ENCODE results near the gene PRDM16. TPM values are rescaled to one million over a fixed set of nuclear protein-coding genes. Genes with fewer than 3 reads are reported as not detected.

The PRDM16 gene
- total RNA-seq, 1 donor from 2014 or later = 0.43 TPM

- no peak for DNase-seq (ENCODE audit: low read depth)
- peaks cover 10% of the 10 kb centered on the region for H3K9me3 ChIP-seq (ENCODE audit: insufficient read depth, low read depth, low read length)
Measured at GRCh38 chr1:3022511-3022973, 46.5 kb upstream of the PRDM16 start.

GRCh38 chr1:3022976-3023375 is 46.0 kb upstream of the PRDM16 start:
- FAIRE-seq (no peak), DNase-seq (ENCODE audit: low read depth) (no peak)
- peaks cover 2% of the 10 kb centered on the region for H3K9me3 Mint-ChIP-seq (ENCODE audit: unreplicated experiment)
- H3K27ac Mint-ChIP-seq (ENCODE audit: unreplicated experiment) = no peak overlapping the region
- Histone ChIP-seq H3K4me1 (ENCODE audit: insufficient read depth, low read length) (no peaks in the 10 kb centered on the region), H3K27ac (ENCODE audit: low read depth, low read length) (no peak overlapping the region), H4K20me1 (ENCODE audit: insufficient read depth, low read length) (no peaks in the 10 kb centered on the region), H3K4me2 (ENCODE audit: low read length) (no peak overlapping the region), H3K9ac (ENCODE audit: low read length) (no peak overlapping the region), H3K27me3 (ENCODE audit: insufficient read depth, low read length) (no peaks in the 10 kb centered on the region), H3K4me3 (ENCODE audit: insufficient read depth, low read depth, low read length) (no peak overlapping the region), H3K9me3 (ENCODE audit: insufficient read depth, low read depth, low read length) (peaks cover 10% of the 10 kb centered on the region), H2AFZ (ENCODE audit: low read depth, low read length) (no peak overlapping the region), H3K79me2 (ENCODE audit: insufficient read depth, low read length) (no peaks in the 10 kb centered on the region), H3K36me3 (ENCODE audit: insufficient read depth, low read length) (no peaks in the 10 kb centered on the region)
- H3K4me1 Mint-ChIP-seq (ENCODE audit: low read depth, unreplicated experiment) = no peaks in the 10 kb centered on the region
- TF ChIP-seq CTCF (IDR thresholded peaks at IDR 0.05; ENCODE audit: insufficient read depth, low read depth, low read length) (no peak), EZH2 (IDR thresholded peaks at IDR 0.05; ENCODE audit: insufficient read depth, low read length) (no peak)
- no peak overlapping the region for H3K4me3 Mint-ChIP-seq (ENCODE audit: unreplicated experiment)
- no peaks in the 10 kb centered on the region for H3K36me3 Mint-ChIP-seq (ENCODE audit: low read depth, unreplicated experiment)
- H3K27me3 Mint-ChIP-seq (ENCODE audit: low read depth, unreplicated experiment) = peaks cover 27% of the 10 kb centered on the region

More at GRCh38 chr1:3022511-3022973, 46.5 kb upstream of the PRDM16 start:
- FAIRE-seq = no peak
- no peak overlapping the region for H3K27ac ChIP-seq (ENCODE audit: low read depth, low read length)
- H2AFZ ChIP-seq (ENCODE audit: low read depth, low read length) = no peak overlapping the region
- H3K27ac Mint-ChIP-seq (ENCODE audit: unreplicated experiment) = no peak overlapping the region
- no peak overlapping the region for H3K4me3 ChIP-seq (ENCODE audit: insufficient read depth, low read depth, low read length)
- no peaks in the 10 kb centered on the region for H3K4me1 Mint-ChIP-seq (ENCODE audit: low read depth, unreplicated experiment)
- no peak overlapping the region for H3K9ac ChIP-seq (ENCODE audit: low read length)
- H3K4me2 ChIP-seq (ENCODE audit: low read length) = no peak overlapping the region
- H3K4me1 ChIP-seq (ENCODE audit: insufficient read depth, low read length) = no peaks in the 10 kb centered on the region
- peaks cover 27% of the 10 kb centered on the region for H3K27me3 Mint-ChIP-seq (ENCODE audit: low read depth, unreplicated experiment)
- H3K36me3 ChIP-seq (ENCODE audit: insufficient read depth, low read length) = no peaks in the 10 kb centered on the region
- no peak overlapping the region for H3K4me3 Mint-ChIP-seq (ENCODE audit: unreplicated experiment)
- TF ChIP-seq CTCF (IDR thresholded peaks at IDR 0.05; ENCODE audit: insufficient read depth, low read depth, low read length) = no peak
- no peak for TF ChIP-seq EZH2 (IDR thresholded peaks at IDR 0.05; ENCODE audit: insufficient read depth, low read length)
- no peaks in the 10 kb centered on the region for H4K20me1 ChIP-seq (ENCODE audit: insufficient read depth, low read length)
- H3K27me3 ChIP-seq (ENCODE audit: insufficient read depth, low read length) = no peaks in the 10 kb centered on the region
- no peaks in the 10 kb centered on the region for H3K36me3 Mint-ChIP-seq (ENCODE audit: low read depth, unreplicated experiment)
- H3K79me2 ChIP-seq (ENCODE audit: insufficient read depth, low read length) = no peaks in the 10 kb centered on the region
- peaks cover 2% of the 10 kb centered on the region for H3K9me3 Mint-ChIP-seq (ENCODE audit: unreplicated experiment)

GRCh38 chr1:3024019-3024418 is 45.0 kb upstream of the PRDM16 start:
- Histone ChIP-seq H3K9me3 (ENCODE audit: insufficient read depth, low read depth, low read length) (peaks cover 10% of the 10 kb centered on the region), H3K4me1 (ENCODE audit: insufficient read depth, low read length) (no peaks in the 10 kb centered on the region), H2AFZ (ENCODE audit: low read depth, low read length) (no peak overlapping the region), H3K4me3 (ENCODE audit: insufficient read depth, low read depth, low read length) (no peak overlapping the region), H3K27me3 (ENCODE audit: insufficient read depth, low read length) (no peaks in the 10 kb centered on the region), H3K4me2 (ENCODE audit: low read length) (no peak overlapping the region), H3K36me3 (ENCODE audit: insufficient read depth, low read length) (no peaks in the 10 kb centered on the region), H3K9ac (ENCODE audit: low read length) (no peak overlapping the region), H3K79me2 (ENCODE audit: insufficient read depth, low read length) (no peaks in the 10 kb centered on the region), H3K27ac (ENCODE audit: low read depth, low read length) (no peak overlapping the region), H4K20me1 (ENCODE audit: insufficient read depth, low read length) (no peaks in the 10 kb centered on the region)
- no peaks in the 10 kb centered on the region for H3K4me1 Mint-ChIP-seq (ENCODE audit: low read depth, unreplicated experiment)
- FAIRE-seq = no peak
- no peaks in the 10 kb centered on the region for H3K36me3 Mint-ChIP-seq (ENCODE audit: low read depth, unreplicated experiment)
- peaks cover 2% of the 10 kb centered on the region for H3K9me3 Mint-ChIP-seq (ENCODE audit: unreplicated experiment)
- no peak overlapping the region for H3K27ac Mint-ChIP-seq (ENCODE audit: unreplicated experiment)
- peaks cover 29% of the 10 kb centered on the region for H3K27me3 Mint-ChIP-seq (ENCODE audit: low read depth, unreplicated experiment)
- DNase-seq (ENCODE audit: low read depth) = no peak
- TF ChIP-seq CTCF (IDR thresholded peaks at IDR 0.05; ENCODE audit: insufficient read depth, low read depth, low read length) = no peak
- H3K4me3 Mint-ChIP-seq (ENCODE audit: unreplicated experiment) = no peak overlapping the region

Data from astrocyte (in vitro differentiated cells and primary cell).